Fibroblast of lung (primary cell): ENCODE measurements around the gene FXYD6. TPM values are rescaled to one million over a fixed set of nuclear protein-coding genes. Genes with fewer than 3 reads are reported as not detected.

Experiments used
- DNase-seq, 2 donors: peaks; one replicate each; pipeline versions ENCODE4 v3.0.0 to v3.0.0-alpha.2; 2010; ENCODE audit warnings: low read depth in 2 of 2
- H2AFZ ChIP-seq: 2 replicates; pipeline ENCODE4 v1.5.1; 2012; ENCODE audit warnings: low read length, control low read depth, inconsistent platforms
- H3K27ac ChIP-seq: 2 replicates; pipeline ENCODE4 v1.5.1; 2011; ENCODE audit warnings: low read length, control low read depth; ENCODE audit not compliant: insufficient read depth
- H3K27me3 ChIP-seq: 2 replicates; pipeline ENCODE4 v1.5.1; 2011; ENCODE audit warnings: mild to moderate bottlenecking, low read length; ENCODE audit not compliant: control insufficient read depth, insufficient read depth
- H3K36me3 ChIP-seq: 2 replicates; pipeline ENCODE4 v1.5.1; 2011; ENCODE audit warnings: low read length; ENCODE audit not compliant: control insufficient read depth, insufficient read depth
- H3K4me1 ChIP-seq: 2 replicates; pipeline ENCODE4 v1.5.1; 2011; ENCODE audit warnings: low read length; ENCODE audit not compliant: control insufficient read depth, insufficient read depth; ENCODE audit errors: extremely low read depth
- H3K4me2 ChIP-seq: 2 replicates; pipeline ENCODE4 v1.5.1; 2011; ENCODE audit warnings: low read length, control low read depth; ENCODE audit not compliant: insufficient read depth; ENCODE audit errors: extremely low read depth
- H3K4me3 ChIP-seq, 4 experiments: fragments of 200-600 bp in 1 of 4; sonication (generic) in 1 of 4; replicated peaks in 1 of 4; 2 replicates each; pipeline ENCODE4 v1.5.1; 2011 to 2016; ENCODE audit warnings: low read length in 4 of 4, low read depth in 3 of 4, mild to moderate bottlenecking in 3 of 4, control low read depth in 2 of 4, inconsistent platforms in 1 of 4, mixed read lengths in 1 of 4; ENCODE audit not compliant: insufficient read depth in 1 of 4; ENCODE audit errors: control extremely low read depth in 1 of 4
- H3K79me2 ChIP-seq: 2 replicates; pipeline ENCODE4 v1.5.1; 2012; ENCODE audit warnings: mild to moderate bottlenecking, low read length, inconsistent platforms; ENCODE audit not compliant: control insufficient read depth, insufficient read depth
- H3K9ac ChIP-seq: 2 replicates; pipeline ENCODE4 v1.5.1; 2011; ENCODE audit warnings: mild to moderate bottlenecking, low read length, control low read depth; ENCODE audit not compliant: insufficient read depth
- H3K9me3 ChIP-seq: 2 replicates; pipeline ENCODE4 v1.5.1; 2012; ENCODE audit warnings: low read depth, low read length; ENCODE audit not compliant: control insufficient read depth, insufficient read depth
- H4K20me1 ChIP-seq: 2 replicates; pipeline ENCODE4 v1.5.1; 2011; ENCODE audit warnings: low read length; ENCODE audit not compliant: control insufficient read depth, insufficient read depth; ENCODE audit errors: extremely low read depth
- CTCF ChIP-seq, 2 donors: IDR thresholded peaks in 1 of 2; conservative IDR thresholded peaks in 1 of 2; 1 replicate in 1 of 2; 2 replicates in 1 of 2; pipeline ENCODE4 v1.5.1; 2011 to 2012; ENCODE audit warnings: low read length in 2 of 2, control low read depth in 1 of 2, inconsistent platforms in 1 of 2, low read depth in 1 of 2, mild to moderate bottlenecking in 1 of 2
- EZH2 ChIP-seq: IDR thresholded peaks from 2 replicates; pipeline ENCODE4 v1.5.1; 2012; ENCODE audit warnings: low read length, control low read depth, mild to moderate bottlenecking; ENCODE audit errors: missing control alignments
- polyA plus RNA-seq, 2 donors: library from polyadenylated mRNA; depleted of rRNA in 1 of 2; stranded (reverse) in 1 of 2; unstranded in 1 of 2; fragments of >200 nt; gene quantifications; 2 replicates each; pipeline ENCODE4 v1.2.1, GENCODE V29; 2011 to 2012; ENCODE audit warnings: missing spikeins in 1 of 2
- total RNA-seq: library from RNA; depleted of rRNA; stranded (reverse); fragments of >200 nt; gene quantifications from 2 replicates; pipeline ENCODE4 v1.2.1, GENCODE V29; 2014

Gene FXYD6
- total and polyA plus RNA-seq, 2 donors (not counting 1 experiment from before 2014, with no cell fraction given): 0.43 to 5.1 TPM

- no peaks in the 10 kb centered on the region for H3K36me3 ChIP-seq
- TF ChIP-seq EZH2 (no peak), CTCF (conservative IDR thresholded peaks at IDR 0.05 in 1 of 2, IDR thresholded peaks at IDR 0.05 in 1 of 2; ENCODE audit: low read depth in 1 of 2, low read length in 2 of 2) (no peak)
- H3K9ac ChIP-seq: no peak overlapping the region
- DNase-seq: no peak
- H3K4me1 ChIP-seq: peaks cover 3% of the 10 kb centered on the region
- H3K27ac ChIP-seq: no peak overlapping the region
- H3K4me2 ChIP-seq: no peak overlapping the region
- no peaks in the 10 kb centered on the region for H3K79me2 ChIP-seq
- H2AFZ ChIP-seq: no peak overlapping the region
- H3K4me3 ChIP-seq: no peak overlapping the region
- no peaks in the 10 kb centered on the region for H3K9me3 ChIP-seq
- peaks cover 10% of the 10 kb centered on the region for H3K27me3 ChIP-seq
- H4K20me1 ChIP-seq: no peaks in the 10 kb centered on the region
Measured at GRCh38 chr11:117911694-117912093, 35.2 kb upstream of the FXYD6 start.

DNA sequence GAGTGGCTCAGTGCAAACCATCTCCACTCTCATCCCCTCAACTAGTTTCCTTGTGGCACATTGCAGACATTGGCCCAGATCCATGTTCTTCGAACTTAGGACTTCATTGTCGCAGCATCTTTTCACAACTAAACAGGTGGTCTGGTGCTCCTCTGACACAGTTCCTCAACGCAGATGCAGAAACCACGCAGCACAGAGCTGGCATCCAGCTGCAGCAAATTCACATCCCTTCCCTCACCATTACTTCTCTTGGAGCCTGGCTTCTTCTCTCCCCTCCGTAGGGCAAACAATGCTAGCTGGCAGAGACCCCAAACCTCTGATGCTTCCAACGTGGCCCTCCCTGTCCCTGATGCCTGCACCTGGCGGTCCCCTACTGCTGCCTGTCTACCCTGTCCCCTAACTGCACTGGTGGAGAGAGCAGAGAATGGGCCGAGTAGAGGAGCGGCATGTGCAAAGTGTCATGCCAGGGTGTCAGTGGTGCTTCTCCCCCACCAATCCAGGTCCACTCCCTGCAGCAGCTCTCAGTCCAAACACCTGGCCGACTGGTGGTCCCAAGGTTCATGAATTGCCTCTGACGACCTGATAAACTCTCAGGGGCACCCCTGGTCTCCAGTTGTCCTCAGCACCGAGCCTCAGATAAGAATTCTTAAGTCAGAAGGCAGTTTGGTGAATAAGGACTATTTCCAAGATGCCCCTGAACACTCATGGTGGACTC is 34.6 kb upstream of the FXYD6 start:
- TF ChIP-seq CTCF (conservative IDR thresholded peaks at IDR 0.05 in 1 of 2, IDR thresholded peaks at IDR 0.05 in 1 of 2; ENCODE audit: low read depth in 1 of 2, low read length in 2 of 2) (no peak), EZH2 (no peak)
- no peak overlapping the region for H3K27ac ChIP-seq
- H3K4me3 ChIP-seq: no peak overlapping the region
- H2AFZ ChIP-seq: no peak overlapping the region
- no peaks in the 10 kb centered on the region for H4K20me1 ChIP-seq
- H3K36me3 ChIP-seq: no peaks in the 10 kb centered on the region
- peaks cover 10% of the 10 kb centered on the region for H3K27me3 ChIP-seq
- no peaks in the 10 kb centered on the region for H3K79me2 ChIP-seq
- H3K9ac ChIP-seq: no peak overlapping the region
- no peak for DNase-seq
- no peak overlapping the region for H3K4me2 ChIP-seq
- H3K4me1 ChIP-seq: peaks cover 3% of the 10 kb centered on the region
- no peaks in the 10 kb centered on the region for H3K9me3 ChIP-seq

GRCh38 chr11:117910525-117910924 is 34.1 kb upstream of the FXYD6 start:
- no peak for DNase-seq
- TF ChIP-seq CTCF (conservative IDR thresholded peaks at IDR 0.05 in 1 of 2, IDR thresholded peaks at IDR 0.05 in 1 of 2; ENCODE audit: low read depth in 1 of 2, low read length in 2 of 2): no peak
- no peak for TF ChIP-seq EZH2
- no peak overlapping the region for H3K9ac ChIP-seq
- no peak overlapping the region for H3K27ac ChIP-seq
- H3K4me3 ChIP-seq: no peak overlapping the region
- peaks cover 10% of the 10 kb centered on the region for H3K27me3 ChIP-seq
- H3K9me3 ChIP-seq: no peaks in the 10 kb centered on the region
- peaks cover 3% of the 10 kb centered on the region for H3K4me1 ChIP-seq
- no peaks in the 10 kb centered on the region for H3K79me2 ChIP-seq
- no peak overlapping the region for H2AFZ ChIP-seq
- H4K20me1 ChIP-seq: no peaks in the 10 kb centered on the region
- no peak overlapping the region for H3K4me2 ChIP-seq
- H3K36me3 ChIP-seq: no peaks in the 10 kb centered on the region
